ENCODE results near the gene ESRP2.

Gene ESRP2

DNA sequence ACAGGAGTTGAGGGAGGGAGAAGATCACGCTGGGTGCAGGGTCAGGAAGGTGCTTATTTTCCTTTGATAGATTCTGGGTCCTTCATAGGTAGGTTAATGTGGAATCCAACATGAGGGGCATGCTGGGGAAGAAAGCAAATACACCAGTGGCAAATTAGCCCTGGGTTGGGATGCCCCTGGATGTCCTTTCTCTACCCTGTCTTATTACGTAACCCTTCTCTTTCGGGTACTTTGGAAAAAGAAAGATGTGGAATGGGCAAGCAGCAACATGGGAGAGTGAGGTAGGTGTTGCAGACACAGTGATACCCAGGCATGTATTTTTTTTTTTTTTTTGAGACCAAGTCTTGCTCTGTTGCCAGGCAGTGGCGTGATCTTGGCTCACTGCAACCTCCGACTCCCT is 37.5 kb upstream of the ESRP2 start:
- no peak for DNase-seq (ENCODE audit: low spot score)
- TF ChIP-seq, protein P1, sequence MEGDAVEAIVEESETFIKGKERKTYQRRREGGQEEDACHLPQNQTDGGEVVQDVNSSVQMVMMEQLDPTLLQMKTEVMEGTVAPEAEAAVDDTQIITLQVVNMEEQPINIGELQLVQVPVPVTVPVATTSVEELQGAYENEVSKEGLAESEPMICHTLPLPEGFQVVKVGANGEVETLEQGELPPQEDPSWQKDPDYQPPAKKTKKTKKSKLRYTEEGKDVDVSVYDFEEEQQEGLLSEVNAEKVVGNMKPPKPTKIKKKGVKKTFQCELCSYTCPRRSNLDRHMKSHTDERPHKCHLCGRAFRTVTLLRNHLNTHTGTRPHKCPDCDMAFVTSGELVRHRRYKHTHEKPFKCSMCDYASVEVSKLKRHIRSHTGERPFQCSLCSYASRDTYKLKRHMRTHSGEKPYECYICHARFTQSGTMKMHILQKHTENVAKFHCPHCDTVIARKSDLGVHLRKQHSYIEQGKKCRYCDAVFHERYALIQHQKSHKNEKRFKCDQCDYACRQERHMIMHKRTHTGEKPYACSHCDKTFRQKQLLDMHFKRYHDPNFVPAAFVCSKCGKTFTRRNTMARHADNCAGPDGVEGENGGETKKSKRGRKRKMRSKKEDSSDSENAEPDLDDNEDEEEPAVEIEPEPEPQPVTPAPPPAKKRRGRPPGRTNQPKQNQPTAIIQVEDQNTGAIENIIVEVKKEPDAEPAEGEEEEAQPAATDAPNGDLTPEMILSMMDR (IDR thresholded peaks at IDR 0.05; ENCODE audit: borderline replicate concordance, control extremely low read depth, extremely low read depth, insufficient read depth, missing control alignments) = no peak
- in situ Hi-C loops (cut with MboI; ENCODE audit: low sequenced_read_pairs, unreplicated experiment) = no loop called here

GRCh38 chr16:68272507-68273209 is 36.7 kb upstream of the ESRP2 start:
- in situ Hi-C loops (cut with MboI; ENCODE audit: low sequenced_read_pairs, unreplicated experiment) = no loop called here
- peak; percentile 18 for DNase-seq (ENCODE audit: low spot score)

DNA sequence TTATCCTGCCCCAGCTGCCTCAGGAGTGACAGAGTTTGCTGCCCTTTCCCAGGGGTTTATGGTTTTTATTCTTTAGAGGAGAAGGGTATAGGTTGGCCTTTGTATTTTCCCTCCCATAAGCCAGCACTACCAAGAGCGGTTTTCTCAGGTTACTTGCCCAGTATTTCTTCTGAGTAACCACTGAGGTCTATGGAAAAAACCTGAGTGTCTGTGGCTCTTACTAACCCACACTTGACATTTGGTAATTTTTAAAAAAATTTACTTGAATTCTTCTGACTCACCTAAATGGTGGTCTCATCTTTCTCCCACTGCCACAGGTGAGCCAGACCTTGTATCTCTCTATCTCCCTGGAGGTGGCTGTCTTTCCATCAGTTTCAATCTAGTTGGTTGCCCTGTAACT is 34.4 kb upstream of the ESRP2 start:
- no peak for DNase-seq (ENCODE audit: low spot score)
- in situ Hi-C loops (cut with MboI; ENCODE audit: low sequenced_read_pairs, unreplicated experiment) = no loop called here
- TF ChIP-seq, protein P1 (IDR thresholded peaks at IDR 0.05; ENCODE audit: borderline replicate concordance, control extremely low read depth, extremely low read depth, insufficient read depth, missing control alignments) = no peak

More at GRCh38 chr16:68272507-68273209, 36.7 kb upstream of the ESRP2 start:
- TF ChIP-seq, protein P1 (IDR thresholded peaks at IDR 0.05; ENCODE audit: borderline replicate concordance, control extremely low read depth, extremely low read depth, insufficient read depth, missing control alignments) = no peak

GRCh38 chr16:68269793-68270192 is 33.9 kb upstream of the ESRP2 start:
- in situ Hi-C loops (cut with MboI; ENCODE audit: low sequenced_read_pairs, unreplicated experiment) = no loop called here
- DNase-seq (ENCODE audit: low spot score) = no peak

GRCh38 chr16:68267612-68268405 is 31.9 kb upstream of the ESRP2 start:
- no peak for DNase-seq (ENCODE audit: low spot score)
- in situ Hi-C loops (cut with MboI; ENCODE audit: low sequenced_read_pairs, unreplicated experiment) = no loop called here
- TF ChIP-seq, protein P1 (IDR thresholded peaks at IDR 0.05; ENCODE audit: borderline replicate concordance, control extremely low read depth, extremely low read depth, insufficient read depth, missing control alignments) = no peak

More at GRCh38 chr16:68269793-68270192, 33.9 kb upstream of the ESRP2 start:
- TF ChIP-seq, protein P1 (IDR thresholded peaks at IDR 0.05; ENCODE audit: borderline replicate concordance, control extremely low read depth, extremely low read depth, insufficient read depth, missing control alignments) = no peak

DNA sequence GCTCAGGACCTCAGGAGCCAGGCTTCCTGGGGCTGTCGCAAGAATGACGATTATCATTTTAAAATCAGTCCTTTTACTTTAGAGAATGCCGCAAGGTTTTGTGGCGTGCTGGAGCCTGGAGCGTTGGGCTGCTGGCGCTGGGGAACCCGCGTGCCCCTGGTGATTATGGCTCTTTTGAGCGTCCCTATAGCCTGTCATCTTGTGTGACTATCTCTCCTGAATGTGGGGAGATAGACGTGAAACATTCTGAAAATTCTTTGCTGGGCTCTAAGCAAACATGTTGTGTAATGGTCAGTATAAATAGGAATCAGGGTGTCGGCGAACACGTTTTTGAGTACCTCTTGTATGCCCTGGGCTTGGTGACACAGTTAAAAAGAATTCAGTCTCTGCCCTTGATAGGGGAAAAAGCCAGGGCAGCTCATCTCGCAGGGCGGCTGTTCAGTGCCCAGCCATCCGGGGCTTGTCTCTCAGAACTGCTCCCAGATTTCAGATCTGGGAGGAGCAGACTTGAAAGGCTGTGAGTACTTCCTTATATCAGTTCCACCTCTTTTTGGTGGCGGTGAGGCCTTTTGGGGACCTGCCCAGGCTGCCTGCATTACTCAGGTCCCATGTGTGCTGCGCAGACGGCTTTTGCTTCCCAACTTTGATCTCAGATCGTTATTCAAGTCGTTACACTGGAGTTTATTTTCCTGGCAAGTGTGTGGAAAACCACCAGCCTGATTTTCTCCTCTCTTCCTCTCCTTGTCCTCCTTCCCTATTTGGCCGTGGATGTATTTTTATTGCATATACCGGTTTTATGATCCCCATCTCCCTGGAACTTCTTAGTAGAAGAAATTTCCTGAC is 29.4 kb upstream of the ESRP2 start:
- in situ Hi-C loops (cut with MboI; ENCODE audit: low sequenced_read_pairs, unreplicated experiment) = no loop called here
- DNase-seq (ENCODE audit: low spot score) = no peak
- TF ChIP-seq, protein P1 (IDR thresholded peaks at IDR 0.05; ENCODE audit: borderline replicate concordance, control extremely low read depth, extremely low read depth, insufficient read depth, missing control alignments) = no peak
